Activated naive CD8-positive, alpha-beta T cell treated with anti-CD3 and anti-CD28 coated beads, Interleukin-2, amount 10 ng/mL, durations not matched to agents 7 days and 5 days (primary cell): ENCODE results near the gene CFAP77. TPM values are rescaled to one million over a fixed set of nuclear protein-coding genes. Genes with fewer than 3 reads are reported as not detected.
"Not testable (repeated sequence)": the region's sequence is repeated elsewhere in the genome, so short reads cannot be mapped to it uniquely, and the experiment has no call there.

ENCODE experiments used
- ATAC-seq: fragments of 150-1000 bp; cut with Tn5 transposase; one replicate; pipeline ENCODE4 v1.10.0; 2021; ENCODE audit warnings: low read depth, moderate library complexity
- POLR2A ChIA-PET: fragments of 350-600 bp; sonication (Branson Sonifier 250); formaldehyde crosslinking; loops from one replicate; lab custom pipeline; 2021; ENCODE audit warnings: antibody characterized with exemption; lab: Charles Lee
- DNase-seq: peaks from one replicate; pipeline ENCODE4 v3.0.0; 2021
- H3K27ac Mint-ChIP-seq: one replicate; pipeline ENCODE4 v1.8.0; 2022; ENCODE audit warnings: mild to moderate bottlenecking, mixed read lengths
- H3K27me3 Mint-ChIP-seq: one replicate; pipeline ENCODE4 v1.8.0; 2022; ENCODE audit warnings: mild to moderate bottlenecking, moderate library complexity, mixed read lengths
- H3K36me3 Mint-ChIP-seq: one replicate; pipeline ENCODE4 v1.8.0; 2021; ENCODE audit warnings: mild to moderate bottlenecking, mixed read lengths
- H3K4me1 Mint-ChIP-seq: one replicate; pipeline ENCODE4 v1.8.0; 2021; ENCODE audit warnings: mixed read lengths
- H3K4me3 Mint-ChIP-seq: one replicate; pipeline ENCODE4 v1.8.0; 2022; ENCODE audit warnings: mild to moderate bottlenecking, moderate library complexity, mixed read lengths
- H3K9me3 Mint-ChIP-seq: one replicate; pipeline ENCODE4 v1.8.0; 2021; ENCODE audit warnings: mixed read lengths
- total RNA-seq, 2 experiments: library from RNA; stranded (reverse); gene quantifications; one replicate each; pipeline ENCODE4 v1.2.3, GENCODE V29; 2021

The CFAP77 gene
- total RNA-seq, 2 experiments from 2014 or later: not detected

DNA sequence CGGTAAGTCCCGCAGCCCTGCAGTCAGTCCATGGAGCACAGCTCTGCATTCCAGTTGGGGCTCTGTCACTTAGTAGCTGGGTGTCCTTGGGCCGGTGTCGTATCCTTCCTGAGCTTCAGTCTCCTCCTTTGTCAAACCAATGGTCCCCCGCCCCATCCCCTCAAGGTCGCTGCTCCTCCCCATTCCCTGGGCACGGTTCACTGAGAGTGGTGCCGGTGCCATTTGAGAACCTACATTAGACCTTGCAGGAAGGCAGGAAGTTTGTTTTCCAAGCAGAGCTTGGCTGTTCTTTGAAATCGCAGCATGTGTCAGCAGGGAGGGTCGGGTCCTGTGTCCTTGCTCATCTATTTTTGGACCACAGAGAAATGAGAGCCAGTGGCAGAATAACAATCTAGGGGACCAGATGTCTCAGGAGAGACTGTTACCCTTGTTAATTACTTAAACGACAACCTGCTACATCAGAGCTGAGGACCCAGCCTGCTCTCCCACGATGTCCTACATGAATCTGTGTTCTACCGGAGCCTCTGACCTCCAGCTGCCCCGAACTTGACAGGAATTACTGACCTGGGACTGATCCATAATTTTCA lies 150.7 kb downstream of the CFAP77 start:
- DNase-seq (no peak), ATAC-seq (no peak)
- H3K4me1 Mint-ChIP-seq: peaks cover 3% of the 10 kb centered on the region
- H3K9me3 Mint-ChIP-seq: peaks cover 3% of the 10 kb centered on the region
- no peak overlapping the region for H3K27ac Mint-ChIP-seq
- H3K36me3 Mint-ChIP-seq: no peaks in the 10 kb centered on the region
- peaks cover 29% of the 10 kb centered on the region for H3K27me3 Mint-ChIP-seq
- H3K4me3 Mint-ChIP-seq: no peak overlapping the region
- POLR2A ChIA-PET: no interaction called here

DNA sequence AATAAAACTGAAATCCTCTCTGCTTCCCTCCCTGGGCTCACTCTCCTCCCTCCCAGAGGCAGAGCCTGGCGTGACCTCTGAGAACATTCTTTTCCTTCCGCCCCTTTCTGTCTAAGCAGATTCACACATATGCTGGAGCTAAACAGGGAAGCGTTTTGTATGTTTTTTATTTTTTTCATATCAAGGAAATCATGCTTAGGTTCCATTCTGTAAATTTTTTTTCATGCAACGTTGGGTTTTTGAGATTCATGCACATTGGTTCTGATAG lies 152.2 kb downstream of the CFAP77 start:
- no peaks in the 10 kb centered on the region for H3K36me3 Mint-ChIP-seq
- H3K4me3 Mint-ChIP-seq: no peak overlapping the region
- no peak for DNase-seq
- H3K4me1 Mint-ChIP-seq: peaks cover 3% of the 10 kb centered on the region
- peaks cover 3% of the 10 kb centered on the region for H3K9me3 Mint-ChIP-seq
- POLR2A ChIA-PET: no interaction called here
- H3K27ac Mint-ChIP-seq: no peak overlapping the region
- no peak for ATAC-seq
- H3K27me3 Mint-ChIP-seq: peaks cover 33% of the 10 kb centered on the region

DNA sequence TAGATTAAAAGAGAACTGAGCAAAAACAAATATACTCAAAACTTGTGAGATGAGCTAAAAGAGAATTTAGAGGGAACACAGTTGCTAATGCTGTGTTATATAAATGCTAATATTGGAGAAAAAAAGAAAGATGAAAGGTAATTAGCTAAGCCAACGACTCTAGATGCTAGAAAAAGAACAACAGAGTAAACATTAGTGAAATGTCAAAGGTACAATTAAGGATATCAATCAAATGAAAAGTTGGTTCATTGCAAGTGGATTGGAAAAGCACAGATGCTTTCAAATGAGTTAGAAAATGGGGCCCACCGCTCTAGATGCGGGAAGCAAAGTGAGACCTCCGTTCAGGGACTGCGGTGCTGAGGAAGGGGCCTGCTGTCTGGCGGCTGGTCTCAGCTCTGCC lies 154.5 kb downstream of the CFAP77 start:
- H3K4me1 Mint-ChIP-seq: peaks cover 3% of the 10 kb centered on the region
- H3K36me3 Mint-ChIP-seq: no peaks in the 10 kb centered on the region
- H3K27me3 Mint-ChIP-seq: peaks cover 36% of the 10 kb centered on the region
- no peak overlapping the region for H3K4me3 Mint-ChIP-seq
- POLR2A ChIA-PET: no interaction called here
- H3K9me3 Mint-ChIP-seq: peaks cover under 1% of the 10 kb centered on the region
- no peak overlapping the region for H3K27ac Mint-ChIP-seq
- ATAC-seq (no peak), DNase-seq (no peak)

DNA sequence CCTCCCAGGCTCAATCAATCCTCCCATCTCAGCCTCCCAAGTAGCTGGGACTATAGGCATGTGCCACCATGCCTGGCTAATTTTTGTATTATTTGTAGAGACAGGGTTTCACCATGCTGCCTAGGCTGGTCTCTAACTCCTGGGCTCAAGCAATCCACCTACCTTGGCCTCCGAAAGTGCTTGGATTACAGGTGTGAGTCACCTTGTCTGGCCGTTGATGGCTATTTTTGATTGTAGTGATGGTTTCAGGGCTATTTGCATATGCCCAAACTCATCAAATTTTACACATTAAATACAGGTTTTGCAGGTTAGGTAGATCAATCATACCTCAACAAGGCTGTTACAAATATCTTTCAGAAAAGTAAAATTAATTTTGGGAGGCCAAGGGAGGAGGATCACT lies 158.8 kb downstream of the CFAP77 start:
- POLR2A ChIA-PET, ATAC-seq, H3K27ac Mint-ChIP-seq, H3K36me3 Mint-ChIP-seq, H3K4me3 Mint-ChIP-seq, DNase-seq, H3K4me1 Mint-ChIP-seq, H3K9me3 Mint-ChIP-seq: not testable (repeated sequence)
- peaks cover 16% of the 10 kb centered on the region for H3K27me3 Mint-ChIP-seq

DNA sequence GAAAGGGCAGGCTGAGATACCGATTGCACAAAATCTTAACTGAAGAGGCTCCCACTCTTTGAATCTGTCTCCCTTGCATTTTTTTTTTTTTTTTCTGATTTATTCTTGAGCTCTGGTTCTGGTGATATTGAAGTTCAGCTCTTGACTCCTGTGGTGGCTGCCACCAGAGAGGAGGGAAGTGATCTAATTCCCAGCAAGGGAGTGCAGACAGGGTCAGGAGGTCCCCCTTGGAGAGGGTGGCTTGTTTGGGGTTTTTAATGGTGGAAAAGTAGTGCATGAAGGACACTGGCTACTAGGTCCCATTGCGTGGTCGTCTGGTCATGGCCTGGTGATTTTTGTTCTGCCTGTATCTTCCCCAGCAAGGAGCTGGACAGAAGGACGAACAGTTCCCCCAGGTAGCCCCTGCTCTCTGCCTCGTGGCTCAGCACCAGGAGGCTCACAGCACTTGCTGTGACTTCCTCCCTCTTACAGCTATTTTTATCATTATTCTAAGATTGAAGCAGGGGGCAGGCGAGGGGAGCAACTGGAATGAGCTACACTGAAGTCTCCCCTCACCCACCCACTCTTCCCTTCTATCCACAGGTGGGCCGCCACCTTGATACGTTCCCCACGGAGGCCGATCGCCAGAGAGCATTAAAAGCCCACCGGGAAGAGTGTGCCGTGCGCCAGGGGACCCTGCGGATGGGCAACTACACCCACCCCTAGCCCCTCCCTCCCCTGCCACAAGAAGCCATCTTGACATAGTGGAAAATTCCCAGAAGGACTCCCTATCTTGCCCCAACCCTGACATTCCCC lies 162.0 kb downstream of the CFAP77 start:
- ATAC-seq: no peak
- no peaks in the 10 kb centered on the region for H3K9me3 Mint-ChIP-seq
- DNase-seq: no peak
- peaks cover 31% of the 10 kb centered on the region for H3K27me3 Mint-ChIP-seq
- no peaks in the 10 kb centered on the region for H3K36me3 Mint-ChIP-seq
- no peak overlapping the region for H3K4me3 Mint-ChIP-seq
- no peak overlapping the region for H3K27ac Mint-ChIP-seq
- H3K4me1 Mint-ChIP-seq: peaks cover 3% of the 10 kb centered on the region
- POLR2A ChIA-PET: interaction anchor here (0.7 kb wide), 1 partner anchor 96 kb away, joined by 5 read pairs; no protein-coding TSS in a partner anchor

DNA sequence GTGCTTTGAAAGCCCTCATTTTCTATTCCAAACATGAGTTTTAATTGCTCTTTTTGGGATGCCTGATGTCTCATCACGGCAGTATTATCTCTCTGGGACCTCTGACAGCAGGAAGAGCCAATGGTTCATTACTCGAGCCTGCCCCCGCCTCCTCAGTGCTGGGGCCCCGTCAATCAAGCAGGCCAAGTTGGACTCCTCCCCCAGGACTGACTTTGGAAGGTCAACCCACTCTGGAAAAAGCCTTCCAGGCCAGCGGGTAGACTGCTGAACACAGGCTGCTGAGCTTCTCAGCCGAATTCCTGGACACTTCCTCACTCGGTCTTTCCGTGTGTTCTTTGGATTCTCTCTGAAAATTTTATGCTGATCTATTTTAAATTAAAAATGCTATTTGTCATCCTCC lies 162.9 kb downstream of the CFAP77 start:
- Mint-ChIP-seq H3K4me1 (peaks cover 3% of the 10 kb centered on the region), H3K27me3 (peaks cover 35% of the 10 kb centered on the region), H3K9me3 (no peaks in the 10 kb centered on the region), H3K36me3 (no peaks in the 10 kb centered on the region), H3K27ac (no peak overlapping the region), H3K4me3 (no peak overlapping the region)
- DNase-seq: no peak
- ATAC-seq: no peak
- POLR2A ChIA-PET: no interaction called here

DNA sequence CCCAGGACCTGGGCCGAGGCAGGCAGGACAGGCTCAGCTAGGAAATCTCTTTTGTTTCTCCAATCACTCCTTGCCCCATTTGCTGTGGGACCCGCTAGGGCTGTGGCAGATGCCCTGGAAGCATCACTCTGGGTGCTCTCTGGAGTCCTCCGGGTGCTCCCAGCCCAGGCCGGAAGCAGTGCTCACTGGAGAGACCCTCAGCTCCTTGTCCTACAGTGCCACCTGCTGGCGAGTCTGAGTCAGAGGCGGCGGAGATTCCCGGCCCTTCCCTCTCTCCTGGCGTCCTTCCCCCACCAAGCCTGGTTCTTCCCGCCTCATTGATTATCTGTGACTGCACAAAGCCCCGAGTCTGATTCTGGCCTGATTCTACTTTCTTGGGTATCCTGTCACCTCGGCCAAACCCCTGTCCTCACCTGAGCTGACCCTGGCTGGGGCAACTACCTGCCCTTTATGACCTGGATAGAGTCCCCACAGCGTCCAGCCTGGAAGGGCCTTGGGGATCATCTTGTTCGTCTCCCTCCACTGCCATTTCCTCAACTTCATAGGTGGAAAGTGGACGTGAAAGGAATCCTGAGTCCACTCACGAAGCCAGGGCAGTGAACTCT lies 165.1 kb downstream of the CFAP77 start:
- Mint-ChIP-seq H3K36me3 (no peaks in the 10 kb centered on the region), H3K9me3 (no peaks in the 10 kb centered on the region), H3K27ac (no peak overlapping the region), H3K27me3 (peaks cover 56% of the 10 kb centered on the region), H3K4me1 (peaks cover 4% of the 10 kb centered on the region), H3K4me3 (no peak overlapping the region)
- POLR2A ChIA-PET: interaction anchor here (0.6 kb wide), 1 partner anchor 50 kb away, joined by 3 read pairs; no protein-coding TSS in a partner anchor
- peak; percentile 75 for ATAC-seq
- peak; percentile 73 for DNase-seq

DNA sequence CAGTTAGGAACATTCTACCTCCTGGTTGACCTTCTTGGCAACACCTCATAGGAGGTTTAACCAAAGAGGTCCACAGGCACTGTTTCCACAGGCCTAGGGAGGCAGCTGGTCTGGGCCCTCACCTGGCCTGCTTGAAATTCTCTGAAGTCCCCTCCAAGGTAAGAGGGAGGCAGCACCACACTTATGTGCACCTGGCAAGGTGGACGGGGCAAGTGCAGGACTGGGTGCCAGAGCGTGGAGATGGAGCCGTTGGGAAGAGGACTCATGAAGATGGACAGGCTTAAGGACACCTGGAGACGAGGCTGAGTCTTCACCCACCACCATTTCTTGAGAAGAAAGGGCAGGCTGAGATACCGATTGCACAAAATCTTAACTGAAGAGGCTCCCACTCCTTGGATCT lies 165.8 kb downstream of the CFAP77 start:
- H3K27ac Mint-ChIP-seq: no peak overlapping the region

DNA sequence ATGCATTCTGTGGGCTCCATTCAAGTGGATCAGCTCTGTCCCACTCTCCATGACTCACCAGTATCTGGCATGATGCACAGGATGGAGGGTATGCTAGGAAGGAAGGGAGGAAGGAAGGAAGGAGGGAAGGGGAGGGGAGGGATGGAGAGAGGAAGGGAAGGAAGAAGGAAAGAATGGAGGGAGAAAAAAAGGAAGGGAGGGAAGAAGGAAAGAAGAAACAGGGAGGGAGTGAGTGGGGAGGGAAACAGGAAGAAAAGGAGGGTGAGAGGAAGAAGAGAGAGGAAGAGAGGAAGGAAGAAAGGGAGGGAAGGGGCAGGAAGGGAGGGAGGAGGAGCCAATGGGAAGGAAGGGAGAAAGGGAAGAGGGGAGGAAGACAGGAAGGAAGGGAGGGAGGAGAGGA lies 167.1 kb downstream of the CFAP77 start:
- Mint-ChIP-seq H3K9me3 (no peaks in the 10 kb centered on the region), H3K4me3 (no peak overlapping the region), H3K36me3 (no peaks in the 10 kb centered on the region), H3K4me1 (peaks cover 12% of the 10 kb centered on the region), H3K27ac (no peak overlapping the region), H3K27me3 (peaks cover 69% of the 10 kb centered on the region)
- POLR2A ChIA-PET: no interaction called here
- ATAC-seq (no peak), DNase-seq (no peak)

More for the DNA sequence above, 165.8 kb downstream of the CFAP77 start:
- no peak overlapping the region for H3K4me3 Mint-ChIP-seq
- no peak for DNase-seq
- H3K9me3 Mint-ChIP-seq: no peaks in the 10 kb centered on the region
- POLR2A ChIA-PET: no interaction called here
- H3K36me3 Mint-ChIP-seq: no peaks in the 10 kb centered on the region
- peaks cover 59% of the 10 kb centered on the region for H3K27me3 Mint-ChIP-seq
- no peak for ATAC-seq
- peaks cover 4% of the 10 kb centered on the region for H3K4me1 Mint-ChIP-seq

DNA sequence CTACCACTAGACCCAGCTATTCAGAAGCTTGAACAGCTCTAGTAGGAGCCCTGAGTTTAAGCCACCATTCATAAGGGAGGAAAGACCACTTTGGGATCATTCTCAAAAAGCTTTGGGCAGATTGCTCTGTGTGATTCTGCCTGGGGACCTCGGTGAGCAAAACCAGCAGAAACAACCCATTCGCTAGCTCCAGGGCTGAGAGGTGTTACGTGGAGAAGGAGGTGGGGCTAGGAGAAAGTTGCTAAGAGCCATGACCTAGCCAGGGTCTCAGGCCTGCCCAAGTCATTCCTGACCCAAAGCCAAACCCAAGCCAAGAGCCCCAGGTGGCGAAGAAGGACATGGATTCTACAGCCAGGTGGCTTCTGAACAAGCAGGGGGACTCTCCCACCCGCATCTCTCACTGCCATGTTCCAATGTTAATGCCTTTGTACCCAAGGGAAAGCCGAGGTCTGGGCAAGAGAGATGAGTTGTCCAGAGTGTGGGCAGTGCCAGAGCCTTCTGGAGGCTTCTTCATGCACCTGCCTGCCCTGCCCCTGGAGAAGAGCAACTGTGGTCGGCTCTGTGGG lies 168.4 kb downstream of the CFAP77 start:
- Mint-ChIP-seq H3K9me3 (no peaks in the 10 kb centered on the region), H3K4me1 (peaks cover 12% of the 10 kb centered on the region), H3K4me3 (no peak overlapping the region), H3K27ac (no peak overlapping the region), H3K27me3 (peaks cover 79% of the 10 kb centered on the region), H3K36me3 (no peaks in the 10 kb centered on the region)
- no peak for DNase-seq
- ATAC-seq: no peak
- POLR2A ChIA-PET: no interaction called here

DNA sequence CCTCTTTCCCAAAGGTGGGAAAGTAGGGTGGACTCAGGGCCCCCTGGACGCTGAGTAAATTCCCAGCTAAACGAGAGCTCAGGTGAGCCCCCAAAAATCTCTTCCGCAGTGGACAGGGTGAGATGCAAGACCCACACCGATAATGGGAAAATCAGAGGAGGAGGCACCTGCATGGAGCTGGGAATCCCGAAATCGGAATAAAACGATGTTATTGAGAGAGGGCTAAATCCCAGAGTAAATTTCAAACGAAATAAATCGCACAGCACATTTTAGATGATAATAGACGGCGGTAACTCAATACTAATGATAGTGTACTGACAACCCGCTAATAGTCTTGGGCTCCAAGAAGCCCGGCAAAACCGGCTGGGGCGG lies 169.4 kb downstream of the CFAP77 start:
- H3K27ac Mint-ChIP-seq: no peak overlapping the region
- POLR2A ChIA-PET: interaction anchor here (0.5 kb wide), 1 partner anchor 395 kb away, joined by 5 read pairs; no protein-coding TSS in a partner anchor

DNA sequence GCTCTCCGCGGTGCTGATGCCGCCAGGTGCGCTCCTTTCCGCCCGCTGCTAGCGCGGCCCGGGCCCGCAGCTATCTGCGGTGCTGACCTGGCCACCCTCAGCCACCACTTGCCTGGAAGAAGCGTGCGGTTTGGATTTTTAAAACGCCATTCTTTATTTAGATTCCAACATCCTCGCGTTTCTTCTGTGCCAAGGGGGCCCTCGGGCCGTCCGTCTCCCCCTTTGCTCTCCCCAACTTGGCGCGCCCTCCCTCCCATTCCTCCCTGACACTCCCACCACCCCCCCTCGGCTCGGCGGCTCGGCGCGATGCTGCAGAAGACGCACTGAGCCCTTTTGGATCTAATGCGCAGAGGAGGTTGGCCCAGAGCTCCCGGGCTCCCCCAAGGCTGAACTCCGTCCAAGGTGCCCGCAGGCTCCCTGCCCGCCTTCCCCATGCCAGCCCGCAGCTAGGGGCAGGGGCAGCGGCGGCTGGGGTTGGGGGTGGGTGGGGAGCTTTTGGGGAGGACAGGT lies 172.3 kb downstream of the CFAP77 start, which contains the start of gene BARHL1:
BARHL1 (plus strand) TSS at position 331 of the 510 bp plus-strand sequence. CDS start 192 bp downstream, outside the sequence.
- H3K9me3 Mint-ChIP-seq: no peaks in the 10 kb centered on the region
- ATAC-seq (no peak), DNase-seq (no peak)
- peaks cover 13% of the 10 kb centered on the region for H3K4me1 Mint-ChIP-seq
- H3K4me3 Mint-ChIP-seq: peak within 1 kb of the TSS; percentile 80
- H3K27ac Mint-ChIP-seq: peak within 1 kb of the TSS; percentile 76
- POLR2A ChIA-PET: no interaction called here
- no peaks in the 10 kb centered on the region for H3K36me3 Mint-ChIP-seq
- peaks cover 91% of the 10 kb centered on the region for H3K27me3 Mint-ChIP-seq

More for the DNA sequence above, 169.4 kb downstream of the CFAP77 start:
- H3K4me3 Mint-ChIP-seq: no peak overlapping the region
- DNase-seq (no peak), ATAC-seq (no peak)
- no peaks in the 10 kb centered on the region for H3K36me3 Mint-ChIP-seq
- H3K9me3 Mint-ChIP-seq: no peaks in the 10 kb centered on the region
- peaks cover 81% of the 10 kb centered on the region for H3K27me3 Mint-ChIP-seq
- peaks cover 12% of the 10 kb centered on the region for H3K4me1 Mint-ChIP-seq

DNA sequence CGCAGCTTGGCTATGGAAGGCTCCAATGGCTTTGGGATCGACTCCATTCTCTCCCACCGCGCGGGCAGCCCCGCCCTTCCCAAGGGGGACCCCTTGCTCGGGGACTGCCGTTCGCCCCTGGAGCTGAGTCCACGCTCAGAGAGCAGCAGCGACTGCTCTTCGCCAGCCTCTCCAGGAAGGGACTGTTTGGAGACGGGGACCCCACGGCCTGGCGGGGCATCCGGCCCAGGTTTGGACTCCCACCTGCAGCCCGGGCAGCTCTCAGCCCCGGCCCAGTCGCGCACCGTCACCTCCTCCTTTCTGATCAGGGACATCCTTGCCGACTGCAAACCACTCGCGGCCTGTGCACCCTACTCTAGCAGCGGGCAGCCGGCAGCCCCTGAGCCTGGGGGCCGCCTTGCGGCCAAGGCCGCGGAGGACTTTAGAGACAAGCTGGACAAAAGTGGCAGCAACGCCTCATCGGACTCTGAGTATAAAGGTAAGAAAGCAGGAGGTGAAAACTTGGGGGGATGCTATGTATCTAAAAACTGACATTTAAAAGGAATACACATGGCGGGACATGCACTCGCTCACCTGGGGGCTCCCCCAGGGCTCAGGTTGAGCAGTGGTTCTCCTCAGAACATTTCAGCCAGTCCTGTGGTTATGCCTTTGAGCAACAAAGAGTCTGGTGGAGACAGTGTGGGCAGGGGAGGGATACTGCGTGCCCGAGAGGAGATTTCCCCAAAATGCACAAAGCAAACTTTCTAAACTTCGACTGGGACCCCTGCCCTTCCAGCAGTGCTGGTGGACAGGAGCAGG lies 173.0 kb downstream of the CFAP77 start:
- POLR2A ChIA-PET: no interaction called here
- H3K27ac Mint-ChIP-seq: no peak overlapping the region
- no peaks in the 10 kb centered on the region for H3K9me3 Mint-ChIP-seq
- no peaks in the 10 kb centered on the region for H3K36me3 Mint-ChIP-seq
- peaks cover 91% of the 10 kb centered on the region for H3K27me3 Mint-ChIP-seq
- no peak overlapping the region for H3K4me3 Mint-ChIP-seq
- DNase-seq (no peak), ATAC-seq (no peak)
- H3K4me1 Mint-ChIP-seq: peaks cover 13% of the 10 kb centered on the region
